H1 (cell line): Measurements from ENCODE around the gene NFIA. TPM values are rescaled to one million over a fixed set of nuclear protein-coding genes. Genes with fewer than 3 reads are reported as not detected.

Experiments
- CTCF ChIA-PET: fragments of 300-600 bp; sonication (Branson Sonifier 250); formaldehyde crosslinking; loops from one replicate; lab custom pipeline; 2021; ENCODE audit not compliant: partially characterized antibody; lab: Charles Lee
- POLR2A ChIA-PET: fragments of 300-600 bp; sonication (Branson Sonifier 250); formaldehyde crosslinking; loops from one replicate; lab custom pipeline; 2021; ENCODE audit warnings: inconsistent platforms; ENCODE audit not compliant: partially characterized antibody; lab: Charles Lee
- DNase-seq, 2 experiments: peaks; one replicate each; pipeline versions ENCODE4 v3.0.0 to v3.0.0-alpha.2; 2010 to 2022; ENCODE audit warnings: low spot score in 2 of 2, low read depth in 1 of 2, mixed read lengths in 1 of 2
- FAIRE-seq: peaks from 2 replicates; lab custom pipeline; 2011; peaks lifted over from hg19 to GRCh38; lab: Jason Lieb, UNC
- H2AFZ ChIP-seq: 2 replicates; pipeline ENCODE4 v1.8.1; 2012; ENCODE audit warnings: low read length, inconsistent platforms
- H2AK5ac ChIP-seq: 2 replicates; pipeline ENCODE4 v1.6.1; 2013; ENCODE audit warnings: low read depth, low read length
- H2BK120ac ChIP-seq: replicated peaks from 2 replicates; pipeline ENCODE3; 2013; ENCODE audit warnings: low read depth, low read length, inconsistent platforms
- H2BK12ac ChIP-seq: 2 replicates; pipeline ENCODE4 v1.6.1; 2013; ENCODE audit warnings: low read depth, low read length
- H2BK15ac ChIP-seq: 2 replicates; pipeline ENCODE4 v1.6.1; 2013; ENCODE audit warnings: low read length
- H2BK20ac ChIP-seq: 2 replicates; pipeline ENCODE4 v1.6.1; 2013; ENCODE audit warnings: low read length
- H2BK5ac ChIP-seq: 2 replicates; pipeline ENCODE4 v1.6.1; 2013; ENCODE audit warnings: low read depth, low read length
- H3K14ac ChIP-seq: 2 replicates; pipeline ENCODE4 v1.6.1; 2013; ENCODE audit warnings: inconsistent platforms; ENCODE audit not compliant: insufficient read length
- H3K18ac ChIP-seq: 2 replicates; pipeline ENCODE4 v1.6.1; 2013; ENCODE audit warnings: low read length; ENCODE audit errors: extremely low read depth
- H3K23ac ChIP-seq: 2 replicates; pipeline ENCODE4 v1.6.1; 2013; ENCODE audit warnings: inconsistent platforms; ENCODE audit not compliant: insufficient read length
- H3K23me2 ChIP-seq: 2 replicates; pipeline ENCODE4 v1.6.1; 2013; ENCODE audit warnings: low read depth, low read length
- H3K27ac ChIP-seq: 2 replicates; pipeline ENCODE4 v1.6.1; 2011; ENCODE audit warnings: low read depth, low read length, inconsistent platforms
- H3K27me3 ChIP-seq, 4 experiments: replicated peaks in 1 of 4; 1 replicate in 1 of 4; 2 replicates in 3 of 4; pipeline versions ENCODE4 v1.6.1 to v1.8.1; 2011 to 2013; ENCODE audit warnings: low read length in 3 of 4, mild to moderate bottlenecking in 3 of 4, inconsistent platforms in 2 of 4, mixed read lengths in 2 of 4, moderate library complexity in 1 of 4; ENCODE audit not compliant: control insufficient read depth in 3 of 4, insufficient read depth in 3 of 4; ENCODE audit errors: extremely low read depth in 1 of 4
- H3K36me3 ChIP-seq, 4 experiments: 2 replicates each; pipeline versions ENCODE4 v1.6.1 to v1.8.1; 2011 to 2013; ENCODE audit warnings: mild to moderate bottlenecking in 4 of 4, low read length in 3 of 4, moderate library complexity in 2 of 4, control low read depth in 1 of 4, inconsistent platforms in 1 of 4; ENCODE audit not compliant: insufficient read depth in 4 of 4, control insufficient read depth in 2 of 4
- H3K4ac ChIP-seq: replicated peaks from 2 replicates; pipeline ENCODE3; 2013; ENCODE audit warnings: low read length, low read depth, mixed read lengths, inconsistent platforms; ENCODE audit not compliant: insufficient read length
- H3K4me1 ChIP-seq, 4 experiments: replicated peaks in 1 of 4; 1 replicate in 1 of 4; 2 replicates in 3 of 4; pipeline versions ENCODE4 v1.6.1 to v1.8.1; 2011 to 2013; ENCODE audit warnings: low read length in 3 of 4, inconsistent platforms in 2 of 4, mixed read lengths in 1 of 4; ENCODE audit not compliant: insufficient read depth in 4 of 4, control insufficient read depth in 3 of 4
- H3K4me2 ChIP-seq, 2 experiments: 2 replicates each; pipeline versions ENCODE4 v1.6.1 to v1.8.1; 2011 to 2013; ENCODE audit warnings: low read depth in 2 of 2, low read length in 2 of 2, control low read depth in 1 of 2, inconsistent platforms in 1 of 2, mild to moderate bottlenecking in 1 of 2; ENCODE audit not compliant: insufficient read depth in 1 of 2
- H3K4me3 ChIP-seq, 4 experiments: fragments of 200-600, 300-600 bp in 1 of 4; sonication (generic), shearing (Covaris generic), sonication (Bioruptor Twin) in 1 of 4; 2 replicates each; pipeline versions ENCODE4 v1.5.1 to v1.8.1; 2011 to 2016; ENCODE audit warnings: low read length in 4 of 4, low read depth in 3 of 4, control low read depth in 2 of 4, inconsistent platforms in 2 of 4, mild to moderate bottlenecking in 2 of 4, mixed read lengths in 1 of 4, moderate library complexity in 1 of 4; ENCODE audit not compliant: insufficient read depth in 2 of 4; ENCODE audit errors: extremely low read depth in 1 of 4
- H3K56ac ChIP-seq: replicated peaks from 2 replicates; pipeline ENCODE3; 2013; ENCODE audit warnings: low read depth, mild to moderate bottlenecking, mixed read lengths, low read length, inconsistent platforms; ENCODE audit not compliant: insufficient read length
- H3K79me1 ChIP-seq: 2 replicates; pipeline ENCODE4 v1.6.1; 2013; ENCODE audit warnings: low read depth, low read length, control low read depth
- H3K79me2 ChIP-seq, 2 experiments: 2 replicates each; pipeline versions ENCODE4 v1.6.1 to v1.8.1; 2012 to 2013; ENCODE audit warnings: low read length in 2 of 2, mild to moderate bottlenecking in 2 of 2, inconsistent platforms in 1 of 2; ENCODE audit not compliant: insufficient read depth in 2 of 2, control insufficient read depth in 1 of 2
- H3K9ac ChIP-seq, 4 experiments: replicated peaks in 1 of 4; 1 replicate in 1 of 4; 2 replicates in 3 of 4; pipeline versions ENCODE4 v1.6.1 to v1.8.1; 2011 to 2013; ENCODE audit warnings: low read depth in 3 of 4, low read length in 3 of 4, control low read depth in 2 of 4, mild to moderate bottlenecking in 2 of 4, moderate library complexity in 2 of 4, inconsistent platforms in 1 of 4; ENCODE audit errors: extremely low read depth in 1 of 4
- H3K9me3 ChIP-seq, 2 experiments: 2 replicates each; pipeline versions ENCODE4 v1.6.1 to v1.8.1; 2012 to 2013; ENCODE audit warnings: mild to moderate bottlenecking in 2 of 2, moderate library complexity in 2 of 2, control low read depth in 1 of 2, inconsistent platforms in 1 of 2, low read depth in 1 of 2, low read length in 1 of 2, mixed read lengths in 1 of 2; ENCODE audit not compliant: insufficient read depth in 2 of 2
- H4K20me1 ChIP-seq, 2 experiments: replicated peaks in 1 of 2; 2 replicates each; pipeline versions ENCODE3 to v1.8.1; 2011 to 2013; ENCODE audit warnings: inconsistent platforms in 2 of 2, low read length in 2 of 2, mild to moderate bottlenecking in 1 of 2; ENCODE audit not compliant: insufficient read depth in 2 of 2, control insufficient read depth in 1 of 2
- H4K5ac ChIP-seq: 2 replicates; pipeline ENCODE4 v1.6.1; 2013; ENCODE audit warnings: low read length, low read depth, mixed read lengths, inconsistent platforms; ENCODE audit not compliant: insufficient read length
- H4K8ac ChIP-seq: 2 replicates; pipeline ENCODE4 v1.8.0; 2013; ENCODE audit warnings: mild to moderate bottlenecking, moderate library complexity, low read length, inconsistent platforms; ENCODE audit not compliant: insufficient read depth; ENCODE audit errors: extremely low read depth
- H4K91ac ChIP-seq: replicated peaks from 2 replicates; pipeline ENCODE3; 2013; ENCODE audit warnings: low read length, mixed read lengths, inconsistent platforms; ENCODE audit not compliant: insufficient read length
- ATF2 ChIP-seq: IDR thresholded peaks from 2 replicates; pipeline ENCODE4 v1.6.1; 2012; ENCODE audit warnings: low read length, inconsistent platforms
- BRCA1 ChIP-seq: IDR thresholded peaks from 2 replicates; pipeline ENCODE4 v1.6.1; 2012; ENCODE audit warnings: low read depth, low read length, improper control_type of control experiment
- CTBP2 ChIP-seq: IDR thresholded peaks from 2 replicates; pipeline ENCODE4 v1.7.0; 2011; ENCODE audit warnings: borderline replicate concordance, mild to moderate bottlenecking, moderate library complexity, mixed read lengths, low read length; ENCODE audit not compliant: insufficient read depth, insufficient read length
- CTCF ChIP-seq, 3 experiments: IDR thresholded peaks; 1 replicate in 2 of 3; 2 replicates in 1 of 3; pipeline versions ENCODE4 v1.5.1 to v1.6.1; 2011; ENCODE audit warnings: low read length in 3 of 3, mild to moderate bottlenecking in 3 of 3, inconsistent platforms in 2 of 3, low read depth in 1 of 3, moderate library complexity in 1 of 3; ENCODE audit not compliant: insufficient read depth in 1 of 3; ENCODE audit errors: control extremely low read depth in 1 of 3
- HDAC2 ChIP-seq, 2 experiments: fragments of 300-600 bp in 1 of 2; sonication (generic) in 1 of 2; IDR thresholded peaks; 2 replicates each; pipeline ENCODE4 v1.6.1; 2011 to 2012; ENCODE audit warnings: low read depth in 2 of 2, low read length in 2 of 2, mild to moderate bottlenecking in 2 of 2, moderate library complexity in 2 of 2, borderline replicate concordance in 1 of 2, inconsistent platforms in 1 of 2
- JUN ChIP-seq: IDR thresholded peaks from 2 replicates; pipeline ENCODE4 v1.6.1; 2011; ENCODE audit warnings: low read depth, mild to moderate bottlenecking, improper control_type of control experiment, low read length
- NRF1 ChIP-seq: IDR thresholded peaks from 2 replicates; pipeline ENCODE4 v1.6.1; 2011; ENCODE audit warnings: mild to moderate bottlenecking, low read depth, low read length, improper control_type of control experiment
- SUZ12 ChIP-seq: fragments of 200-600 bp; sonication (generic); IDR thresholded peaks from 2 replicates; pipeline ENCODE4 v1.6.1; 2012; ENCODE audit warnings: mild to moderate bottlenecking, inconsistent platforms, low read length, moderate library complexity, mixed read lengths
- WGBS, 2 experiments: shearing (Covaris generic) in 1 of 2; methylation state at CpG; one replicate each; pipeline versions ENCODE4 v1.1.6 to v1.1.7; 2013 to 2015; ENCODE audit warnings: low lambda C conversion rate in 2 of 2, mixed read lengths in 2 of 2, inconsistent platforms in 1 of 2, low coverage in 1 of 2, missing lambda C conversion rate in 1 of 2; ENCODE audit not compliant: insufficient replicate concordance in 2 of 2, insufficient coverage in 1 of 2, insufficient read length in 1 of 2; ENCODE audit errors: extremely low coverage in 1 of 2, missing lambda C conversion rate in 1 of 2; 5-methylcytosine and 5-hydroxymethylcytosine counted together
- polyA plus RNA-seq, 7 experiments: library from polyadenylated mRNA; depleted of rRNA in 3 of 7; stranded (reverse) in 5 of 7; unstranded in 2 of 7; fragments of >200 nt in 5 of 7; fragments of 200-250 nt in 2 of 7; gene quantifications; 1 replicate in 5 of 7; 2 replicates in 1 of 7; 4 replicates in 1 of 7; pipeline versions ENCODE4 v1.2.1 to v1.2.3, GENCODE V29; 2011 to 2013; ENCODE audit warnings: missing spikeins in 2 of 7, mixed read lengths in 2 of 7
- total RNA-seq: library from RNA; stranded (reverse); fragmentation: NEBNext Ultra II Directional; extraction: Animal tissue kit (Norgen Biotek cat#: 25700); gene quantifications from 2 replicates; pipeline ENCODE4 v1.2.1, GENCODE V29; 2021

Gene NFIA
- total and polyA plus RNA-seq, 2 of the 8 experiments (the other 6 are each of a cell fraction or from before 2014, with no cell fraction given): 1.8 to 2.3 TPM

- no peak overlapping the region for H3K23ac ChIP-seq
- H4K20me1 ChIP-seq: no peaks in the 10 kb centered on the region
- no peak overlapping the region for H2BK12ac ChIP-seq
- H2AK5ac ChIP-seq: no peak overlapping the region
- FAIRE-seq (peak; percentile 69), DNase-seq (no peak)
- no peaks in the 10 kb centered on the region for H3K79me1 ChIP-seq
- H4K5ac ChIP-seq: no peak overlapping the region
- CTCF ChIA-PET: no interaction called here
- H2BK15ac ChIP-seq: no peak overlapping the region
- H2AFZ ChIP-seq: no peak overlapping the region
- H3K18ac ChIP-seq: no peak overlapping the region
- no peaks in the 10 kb centered on the region for H3K27me3 ChIP-seq
- no peak overlapping the region for H3K4me2 ChIP-seq
- peaks cover 0 to 2% (median under 1%) of the 10 kb centered on the region in 4 experiments; a peak in 3 of 7 replicates for H3K4me1 ChIP-seq
- no peak overlapping the region for H3K4ac ChIP-seq
- H3K9ac ChIP-seq: no peak overlapping the region
- H3K56ac ChIP-seq: no peak overlapping the region
- WGBS, 2 experiments: 75% methylated on average over 5 of the region's 5 CpGs; no CpG with 5 or more reads in 1 of the 2 experiments
- H2BK5ac ChIP-seq: no peak overlapping the region
- H3K79me2 ChIP-seq: no peaks in the 10 kb centered on the region
- no peak overlapping the region for H4K91ac ChIP-seq
- H3K9me3 ChIP-seq: no peaks in the 10 kb centered on the region
- no peaks in the 10 kb centered on the region for H3K36me3 ChIP-seq
- no peak overlapping the region for H2BK120ac ChIP-seq
- no peak overlapping the region for H3K14ac ChIP-seq
- no peak overlapping the region for H2BK20ac ChIP-seq
- no peak overlapping the region for H4K8ac ChIP-seq
- H3K4me3 ChIP-seq: no peak overlapping the region
- no peaks in the 10 kb centered on the region for H3K23me2 ChIP-seq
- POLR2A ChIA-PET: interaction anchor here (1.3 to 1.4 kb wide), 2 partner anchors 8 to 43 kb away, joined by 3 to 4 read pairs; no protein-coding TSS in a partner anchor
- H3K27ac ChIP-seq: no peak overlapping the region
- TF ChIP-seq ATF2 (no peak), CTCF (IDR thresholded peaks at IDR 0.05; ENCODE audit: control extremely low read depth in 1 of 3, insufficient read depth in 1 of 3, low read depth in 1 of 3, low read length in 3 of 3) (no peak), BRCA1 (no peak), CTBP2 (no peak), NRF1 (no peak), HDAC2 (IDR thresholded peaks at IDR 0.05; ENCODE audit: borderline replicate concordance in 1 of 2, low read depth in 2 of 2, low read length in 2 of 2) (no peak), JUN (no peak), SUZ12 (no peak)
These were observed 38.0 kb downstream of the NFIA start for GRCh38 chr1:61120246-61120840.
